Measurements from ENCODE around the gene KMT5C. TPM values are rescaled to one million over a fixed set of nuclear protein-coding genes. Genes with fewer than 3 reads are reported as not detected.

Gene KMT5C
- total and polyA plus RNA-seq, 11 donors, result 3.3 to 10.8 (median 6.2) TPM

DNA sequence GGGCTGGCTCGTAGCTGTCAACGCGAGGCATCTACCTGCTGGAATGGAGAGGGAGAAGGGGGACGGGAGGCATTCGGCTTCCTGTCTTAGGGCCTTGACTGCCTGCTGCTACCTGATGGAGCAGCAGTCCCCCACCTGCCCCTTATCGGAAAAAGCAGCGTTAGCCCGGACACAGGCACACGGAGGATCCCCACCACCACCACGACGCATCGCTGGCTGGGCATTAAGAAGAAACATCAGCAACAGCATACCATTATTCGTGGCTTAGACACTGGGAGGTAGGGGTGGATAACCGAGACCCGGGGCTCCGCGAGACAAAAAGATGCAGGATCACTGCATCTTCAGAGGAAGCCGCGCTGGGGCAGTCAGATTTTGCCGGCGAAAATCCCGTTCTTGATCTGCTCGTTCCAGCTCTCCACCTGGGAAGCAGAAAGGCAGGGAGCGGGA lies 13.7 kb downstream of the KMT5C start:
- H3K27me3 ChIP-seq, result peaks cover 10 to 77% (median 47%) of the 10 kb centered on the region in 9 donors
- H3K4me3 ChIP-seq, result peak overlapping the region in 11 of 12 donors; percentile 13 to 56 (median 35)
- intact Hi-C loops (cut with DNase I), result no loop called here

DNA sequence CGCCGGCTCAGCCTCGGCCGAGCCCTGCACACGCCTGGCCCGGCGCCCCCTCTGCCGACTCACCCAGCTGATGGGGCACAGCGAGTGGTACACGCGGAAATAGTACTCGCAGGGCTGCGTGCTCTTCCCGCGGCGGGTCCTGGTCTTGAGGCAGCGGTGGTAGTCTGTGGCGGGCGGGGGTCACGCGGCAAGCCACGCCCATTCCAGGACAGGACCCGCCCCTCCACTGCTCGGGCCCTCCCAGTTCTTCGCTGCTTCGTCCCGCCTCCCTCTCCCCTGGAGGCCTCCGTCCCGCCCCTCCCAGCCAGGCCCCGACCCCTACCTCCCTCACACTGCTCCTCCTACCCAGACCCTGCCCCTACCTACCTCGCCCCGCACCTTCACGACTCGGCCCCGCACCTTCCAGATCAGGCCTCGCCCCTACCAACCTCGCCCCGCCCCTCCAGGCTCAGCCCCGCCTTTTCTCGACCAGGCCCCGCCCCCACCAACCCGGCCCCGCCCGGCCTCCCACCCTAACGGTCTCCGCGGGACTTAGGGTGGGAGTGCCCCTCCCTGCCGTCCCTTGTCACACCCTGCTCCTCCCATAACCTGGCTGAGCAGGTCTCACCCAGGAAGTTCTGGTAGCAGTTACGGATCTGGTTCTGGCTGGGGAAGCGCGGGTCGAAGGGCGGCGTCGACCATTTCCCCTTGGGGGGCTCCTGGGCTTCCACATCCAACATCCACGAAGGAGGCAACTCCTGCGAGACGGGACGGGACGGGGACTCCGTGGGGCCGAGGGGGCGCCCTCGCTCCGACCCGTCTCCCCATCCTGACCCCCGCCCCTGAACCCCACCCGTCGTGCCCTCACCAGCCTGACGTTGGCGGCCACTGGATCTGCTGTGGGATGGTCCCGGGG lies 14.4 kb downstream of the KMT5C start:
- 1 to 3% (median 1%) methylated on average over 38 to 72 of the region's 72 CpGs for WGBS, 4 donors

More for the DNA sequence above, 13.7 kb downstream of the KMT5C start:
- Histone ChIP-seq H3K27ac (no peak overlapping the region), H3K4me1 (peaks cover 0 to 19% (median 14%) of the 10 kb centered on the region in 12 donors), H3K9me3 (no peaks in the 10 kb centered on the region), H3K36me3 (no peaks in the 10 kb centered on the region)
- no peak for TF ChIP-seq POLR2A (IDR thresholded peaks at IDR 0.05)
- TF ChIP-seq, protein P1, sequence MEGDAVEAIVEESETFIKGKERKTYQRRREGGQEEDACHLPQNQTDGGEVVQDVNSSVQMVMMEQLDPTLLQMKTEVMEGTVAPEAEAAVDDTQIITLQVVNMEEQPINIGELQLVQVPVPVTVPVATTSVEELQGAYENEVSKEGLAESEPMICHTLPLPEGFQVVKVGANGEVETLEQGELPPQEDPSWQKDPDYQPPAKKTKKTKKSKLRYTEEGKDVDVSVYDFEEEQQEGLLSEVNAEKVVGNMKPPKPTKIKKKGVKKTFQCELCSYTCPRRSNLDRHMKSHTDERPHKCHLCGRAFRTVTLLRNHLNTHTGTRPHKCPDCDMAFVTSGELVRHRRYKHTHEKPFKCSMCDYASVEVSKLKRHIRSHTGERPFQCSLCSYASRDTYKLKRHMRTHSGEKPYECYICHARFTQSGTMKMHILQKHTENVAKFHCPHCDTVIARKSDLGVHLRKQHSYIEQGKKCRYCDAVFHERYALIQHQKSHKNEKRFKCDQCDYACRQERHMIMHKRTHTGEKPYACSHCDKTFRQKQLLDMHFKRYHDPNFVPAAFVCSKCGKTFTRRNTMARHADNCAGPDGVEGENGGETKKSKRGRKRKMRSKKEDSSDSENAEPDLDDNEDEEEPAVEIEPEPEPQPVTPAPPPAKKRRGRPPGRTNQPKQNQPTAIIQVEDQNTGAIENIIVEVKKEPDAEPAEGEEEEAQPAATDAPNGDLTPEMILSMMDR (IDR thresholded peaks at IDR 0.05), result no peak
- no peak for DNase-seq
- WGBS, 4 donors, result 4 to 5% (median 4%) methylated on average over 15 to 24 of the region's 24 CpGs
- ATAC-seq, result no peak

DNA sequence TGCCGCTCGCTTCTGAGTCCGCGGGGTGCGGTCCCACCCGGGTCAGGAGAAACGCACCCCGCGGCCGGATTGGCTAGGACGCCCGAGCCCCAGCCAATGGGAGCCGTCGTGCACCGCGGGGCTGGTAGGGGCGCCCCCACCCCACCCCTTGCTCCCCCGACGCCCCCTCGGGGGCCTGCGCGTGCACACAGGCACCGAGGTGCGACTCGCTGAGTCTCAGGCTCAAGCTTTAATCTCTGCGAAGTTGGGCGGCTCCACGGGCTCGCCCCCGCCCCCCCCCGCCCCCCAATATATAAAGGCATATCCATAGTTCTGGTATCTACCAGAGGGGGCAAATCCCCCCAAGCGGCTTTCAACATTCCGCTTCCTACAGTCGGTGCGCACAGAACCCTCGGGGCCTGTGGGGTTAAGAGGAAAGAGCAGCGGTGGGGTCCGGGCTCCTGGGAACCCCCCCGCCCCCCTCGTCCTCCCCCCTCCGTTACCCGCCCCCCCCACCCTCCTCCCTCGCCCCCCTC lies 15.1 kb downstream of the KMT5C start, which contains the start of gene COX6B2:
TSS of gene COX6B2 (minus strand) at position 22 of the 515 bp plus-strand sequence. CDS start 198 bp downstream, outside the sequence.
- Histone ChIP-seq H3K36me3 (no peaks in the 10 kb centered on the region), H3K27ac (no peak within 1 kb of the TSS), H3K27me3 (peaks cover 10 to 75% (median 47%) of the 10 kb centered on the region in 9 donors), H3K9me3 (no peaks in the 10 kb centered on the region), H3K4me1 (peaks cover 0 to 19% (median 14%) of the 10 kb centered on the region in 12 donors), H3K4me3 (peak within 1 kb of the TSS in 11 of 12 donors; percentile 13 to 56 (median 35))
- DNase-seq (no peak), ATAC-seq (no peak)
- TF ChIP-seq, protein P1 (IDR thresholded peaks at IDR 0.05), result no peak
- no peak for TF ChIP-seq POLR2A (IDR thresholded peaks at IDR 0.05)
- WGBS, 4 donors, result 0 to 4% (median 2%) methylated on average over 9 to 42 of the region's 43 CpGs
- intact Hi-C loops (cut with DNase I), result no loop called here

More for the DNA sequence above, 14.4 kb downstream of the KMT5C start:
- TF ChIP-seq, protein P1 (IDR thresholded peaks at IDR 0.05), result no peak
- no peak for TF ChIP-seq POLR2A (IDR thresholded peaks at IDR 0.05)
- Histone ChIP-seq H3K4me1 (peaks cover 0 to 19% (median 14%) of the 10 kb centered on the region in 12 donors), H3K9me3 (no peaks in the 10 kb centered on the region), H3K4me3 (peak overlapping the region in 11 of 12 donors; percentile 13 to 56 (median 35)), H3K36me3 (no peaks in the 10 kb centered on the region), H3K27ac (no peak overlapping the region), H3K27me3 (peaks cover 10 to 77% (median 47%) of the 10 kb centered on the region in 9 donors)
- DNase-seq (peak in 3 of 5 donors; percentile 52 to 67 (median 62)), ATAC-seq (peak in 3 of 4 donors; percentile 59 to 92 (median 59))
- intact Hi-C loops (cut with DNase I), result no loop called here
